Natural killer cell (primary cell): Measurements from ENCODE around the gene SNRPA1. TPM values are rescaled to one million over a fixed set of nuclear protein-coding genes. Genes with fewer than 3 reads are reported as not detected.
A peak's percentile ranks its signal among the peaks of the same experiment; 100 is the strongest.

Experiments used
- ATAC-seq, 3 donors: fragments of 150-1000 bp in 2 of 3; fragments of 200-7000 bp in 1 of 3; cut with Tn5 transposase; 1 replicate in 1 of 3; 2 replicates in 2 of 3; pipeline ENCODE4 v1.10.0; 2021; ENCODE audit warnings: mild to moderate bottlenecking in 2 of 3, moderate library complexity in 2 of 3
- DNase-seq, 2 donors: peaks; one replicate each; pipeline versions ENCODE4 v3.0.0 to v3.0.0-alpha.2; 2013 to 2021; ENCODE audit warnings: mixed read lengths in 1 of 2
- H3K27ac ChIP-seq: one replicate; pipeline ENCODE4 v1.5.1; 2013; ENCODE audit warnings: mild to moderate bottlenecking, low read length
- H3K27me3 ChIP-seq: one replicate; pipeline ENCODE4 v1.6.1; 2013; ENCODE audit warnings: low read length; ENCODE audit not compliant: control insufficient read depth, insufficient read depth
- H3K36me3 ChIP-seq: one replicate; pipeline ENCODE4 v1.6.1; 2013; ENCODE audit warnings: low read length; ENCODE audit not compliant: control insufficient read depth, insufficient read depth
- H3K4me1 ChIP-seq: one replicate; pipeline ENCODE4 v1.6.1; 2013; ENCODE audit warnings: low read length; ENCODE audit not compliant: control insufficient read depth, insufficient read depth
- H3K4me3 ChIP-seq: one replicate; pipeline ENCODE4 v1.5.1; 2013; ENCODE audit warnings: low read length
- H3K9me3 ChIP-seq: one replicate; pipeline ENCODE4 v1.6.1; 2013; ENCODE audit warnings: low read length; ENCODE audit not compliant: control insufficient read depth, insufficient read depth
- H3K27ac Mint-ChIP-seq, 2 donors: one replicate each; pipeline ENCODE4 v1.8.0; 2022; ENCODE audit warnings: mild to moderate bottlenecking in 2 of 2, mixed read lengths in 2 of 2, moderate library complexity in 1 of 2
- H3K27me3 Mint-ChIP-seq, 2 donors: one replicate each; pipeline ENCODE4 v1.8.0; 2022; ENCODE audit warnings: low read depth in 2 of 2, mixed read lengths in 2 of 2
- H3K36me3 Mint-ChIP-seq: one replicate; pipeline ENCODE4 v1.8.0; 2022; ENCODE audit warnings: mixed read lengths
- H3K4me1 Mint-ChIP-seq, 2 donors: one replicate each; pipeline ENCODE4 v1.8.0; 2022; ENCODE audit warnings: mixed read lengths in 2 of 2
- H3K4me3 Mint-ChIP-seq: one replicate; pipeline ENCODE4 v1.8.0; 2022; ENCODE audit warnings: mild to moderate bottlenecking, moderate library complexity, mixed read lengths
- H3K9me3 Mint-ChIP-seq, 2 donors: one replicate each; pipeline ENCODE4 v1.8.0; 2022; ENCODE audit warnings: mixed read lengths in 2 of 2
- WGBS: methylation state at CpG from one replicate; pipeline ENCODE4 v1.1.7; 2013; ENCODE audit warnings: missing lambda C conversion rate; ENCODE audit not compliant: insufficient coverage; 5-methylcytosine and 5-hydroxymethylcytosine counted together
- intact Hi-C: fragments of 100-400 bp; cut with micrococcal nuclease; formaldehyde crosslinking; loops from one replicate; pipeline ENCODE4 v1.14.2; 2022
- total RNA-seq, 4 donors: library from RNA; stranded (reverse); fragments of 120-200 nt in 1 of 4; gene quantifications; one replicate each; pipeline versions ENCODE4 v1.2.3 to v1.2.4, GENCODE V29; 2013 to 2022
- TF ChIP-seq, protein P1 (sequence below): fragments of 200-600 bp; IDR thresholded peaks from one replicate; pipeline ENCODE4 v1.8.0; 2022; ENCODE audit warnings: antibody characterized with exemption

The SNRPA1 gene
- total RNA-seq, 3 donors from 2014 or later (not counting 1 experiment from before 2014, with no cell fraction given): 146 to 174 (median 167) TPM

DNA sequence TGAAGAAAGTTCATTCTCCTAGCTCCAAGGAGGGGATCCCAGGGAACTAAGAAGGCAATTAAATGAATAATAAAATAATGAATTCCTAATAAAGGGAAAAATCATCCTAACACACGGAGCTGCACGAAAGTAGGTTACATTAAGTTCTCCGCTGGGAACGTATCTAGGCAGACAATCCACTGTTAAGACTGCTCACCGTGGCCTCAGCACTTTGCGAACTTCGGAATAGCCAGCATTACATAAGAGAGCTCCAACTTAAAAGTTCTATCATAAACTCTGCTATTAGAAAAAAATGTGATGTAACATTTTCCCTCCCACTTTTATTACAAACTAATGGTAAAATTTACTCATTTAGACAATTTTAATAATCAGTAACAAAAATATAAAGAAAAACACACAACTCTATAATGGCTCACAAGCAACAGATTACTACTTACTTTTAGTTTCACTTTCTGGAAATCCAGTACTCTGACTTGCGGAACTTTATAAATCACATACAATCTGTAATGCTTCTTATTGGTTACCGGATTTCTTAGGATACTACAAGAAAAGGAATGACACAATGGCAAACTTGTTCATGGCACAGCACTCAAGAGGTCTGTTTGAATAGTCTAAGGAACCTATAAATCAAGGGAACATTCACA is 8.5 kb downstream of the SNRPA1 start:
- Mint-ChIP-seq H3K27ac (peak overlapping the region; percentile 34 to 45), H3K4me3 (no peak overlapping the region), H3K27me3 (no peaks in the 10 kb centered on the region), H3K9me3 (no peaks in the 10 kb centered on the region), H3K36me3 (peaks cover 12% of the 10 kb centered on the region), H3K4me1 (peaks cover 10 to 18% of the 10 kb centered on the region in 2 donors)
- Histone ChIP-seq H3K27ac (no peak overlapping the region), H3K9me3 (no peaks in the 10 kb centered on the region), H3K27me3 (no peaks in the 10 kb centered on the region), H3K36me3 (peaks cover 70% of the 10 kb centered on the region), H3K4me1 (peaks cover 4% of the 10 kb centered on the region), H3K4me3 (no peak overlapping the region)
- ATAC-seq (no peak), DNase-seq (no peak)
- intact Hi-C loops: no loop called here
- TF ChIP-seq, protein P1, sequence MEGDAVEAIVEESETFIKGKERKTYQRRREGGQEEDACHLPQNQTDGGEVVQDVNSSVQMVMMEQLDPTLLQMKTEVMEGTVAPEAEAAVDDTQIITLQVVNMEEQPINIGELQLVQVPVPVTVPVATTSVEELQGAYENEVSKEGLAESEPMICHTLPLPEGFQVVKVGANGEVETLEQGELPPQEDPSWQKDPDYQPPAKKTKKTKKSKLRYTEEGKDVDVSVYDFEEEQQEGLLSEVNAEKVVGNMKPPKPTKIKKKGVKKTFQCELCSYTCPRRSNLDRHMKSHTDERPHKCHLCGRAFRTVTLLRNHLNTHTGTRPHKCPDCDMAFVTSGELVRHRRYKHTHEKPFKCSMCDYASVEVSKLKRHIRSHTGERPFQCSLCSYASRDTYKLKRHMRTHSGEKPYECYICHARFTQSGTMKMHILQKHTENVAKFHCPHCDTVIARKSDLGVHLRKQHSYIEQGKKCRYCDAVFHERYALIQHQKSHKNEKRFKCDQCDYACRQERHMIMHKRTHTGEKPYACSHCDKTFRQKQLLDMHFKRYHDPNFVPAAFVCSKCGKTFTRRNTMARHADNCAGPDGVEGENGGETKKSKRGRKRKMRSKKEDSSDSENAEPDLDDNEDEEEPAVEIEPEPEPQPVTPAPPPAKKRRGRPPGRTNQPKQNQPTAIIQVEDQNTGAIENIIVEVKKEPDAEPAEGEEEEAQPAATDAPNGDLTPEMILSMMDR: no peak
- 91% methylated on average over 9 of the region's 9 CpGs for WGBS

DNA sequence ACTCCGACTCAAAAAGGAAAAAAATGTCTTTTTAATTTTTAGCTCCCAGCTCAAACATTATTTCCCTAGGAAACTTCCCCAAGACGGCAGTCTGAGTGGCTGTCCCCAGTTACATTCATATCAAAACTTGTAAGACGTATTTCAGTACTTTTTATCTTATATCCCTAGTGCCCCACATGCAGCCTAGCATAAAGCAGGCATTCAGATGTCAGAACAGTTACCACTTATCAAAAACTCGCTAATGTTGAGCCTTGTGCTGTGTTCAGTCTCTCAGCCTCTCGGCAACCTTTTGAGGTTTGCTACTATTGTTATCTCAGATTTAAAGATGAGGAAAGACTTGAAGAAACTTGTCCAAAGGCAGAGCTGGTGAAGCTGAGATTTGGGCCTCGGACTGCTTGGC is 11.1 kb downstream of the SNRPA1 start:
- H3K27me3 ChIP-seq: no peaks in the 10 kb centered on the region
- no peak for DNase-seq
- no peaks in the 10 kb centered on the region for H3K9me3 ChIP-seq
- no peak overlapping the region for H3K27ac Mint-ChIP-seq
- H3K4me3 Mint-ChIP-seq: no peak overlapping the region
- WGBS: 86% methylated on average over 6 of the region's 6 CpGs
- peaks cover 78% of the 10 kb centered on the region for H3K36me3 ChIP-seq
- H3K27ac ChIP-seq: no peak overlapping the region
- peaks cover 15% of the 10 kb centered on the region for H3K36me3 Mint-ChIP-seq
- no peaks in the 10 kb centered on the region for H3K9me3 Mint-ChIP-seq
- ATAC-seq: no peak
- H3K27me3 Mint-ChIP-seq: no peaks in the 10 kb centered on the region
- peaks cover 5 to 7% of the 10 kb centered on the region in 2 donors for H3K4me1 Mint-ChIP-seq
- H3K4me1 ChIP-seq: peaks cover 4% of the 10 kb centered on the region
- intact Hi-C loops: no loop called here
- no peak overlapping the region for H3K4me3 ChIP-seq
- TF ChIP-seq, protein P1: no peak

DNA sequence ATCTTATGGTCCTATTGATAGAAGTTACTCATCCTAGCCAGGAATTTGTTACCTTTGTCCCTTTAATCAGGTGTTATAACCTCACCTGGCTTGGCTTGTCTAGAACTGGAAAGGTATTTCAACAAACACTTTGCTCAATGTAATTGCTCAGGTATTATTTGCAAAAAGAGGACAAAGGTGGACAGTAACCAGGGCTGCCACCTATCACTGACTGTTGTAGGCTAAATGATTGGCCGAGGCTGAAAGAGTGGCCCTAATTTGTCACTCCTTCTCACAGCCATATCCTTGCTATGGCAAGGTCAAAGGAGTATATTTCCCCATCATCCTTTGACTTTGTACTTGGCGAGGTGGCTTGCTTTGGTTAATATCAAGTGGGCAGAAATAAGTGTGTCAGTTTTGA is 15.0 kb downstream of the SNRPA1 start:
- no peaks in the 10 kb centered on the region for H3K9me3 Mint-ChIP-seq
- no peaks in the 10 kb centered on the region for H3K27me3 Mint-ChIP-seq
- peaks cover 15 to 16% of the 10 kb centered on the region in 2 donors for H3K4me1 Mint-ChIP-seq
- TF ChIP-seq, protein P1: no peak
- intact Hi-C loops: no loop called here
- peak overlapping the region in 1 of 2 donors; percentile 21 for H3K27ac Mint-ChIP-seq
- H3K9me3 ChIP-seq: no peaks in the 10 kb centered on the region
- DNase-seq: no peak
- H3K36me3 Mint-ChIP-seq: peaks cover 17% of the 10 kb centered on the region
- WGBS: 100% methylated on average over 1 of the region's 2 CpGs
- no peak overlapping the region for H3K4me3 ChIP-seq
- H3K27ac ChIP-seq: no peak overlapping the region
- no peaks in the 10 kb centered on the region for H3K27me3 ChIP-seq
- H3K4me1 ChIP-seq: peaks cover 20% of the 10 kb centered on the region
- ATAC-seq: no peak
- no peak overlapping the region for H3K4me3 Mint-ChIP-seq
- H3K36me3 ChIP-seq: peaks cover 56% of the 10 kb centered on the region
